GM12873 (cell line): ENCODE results near the gene CHMP4B.

Experiments
- TF ChIP-seq, protein P1 (sequence below): IDR thresholded peaks from 2 replicates; pipeline ENCODE4 v1.5.1; 2012; ENCODE audit warnings: low read depth, mild to moderate bottlenecking, moderate library complexity, low read length, control low read depth; ENCODE audit not compliant: insufficient read depth; ENCODE audit errors: missing control alignments

Gene CHMP4B

GRCh38 chr20:33851842-33852466 lies 40.8 kb downstream of the CHMP4B start:
- TF ChIP-seq, protein P1, sequence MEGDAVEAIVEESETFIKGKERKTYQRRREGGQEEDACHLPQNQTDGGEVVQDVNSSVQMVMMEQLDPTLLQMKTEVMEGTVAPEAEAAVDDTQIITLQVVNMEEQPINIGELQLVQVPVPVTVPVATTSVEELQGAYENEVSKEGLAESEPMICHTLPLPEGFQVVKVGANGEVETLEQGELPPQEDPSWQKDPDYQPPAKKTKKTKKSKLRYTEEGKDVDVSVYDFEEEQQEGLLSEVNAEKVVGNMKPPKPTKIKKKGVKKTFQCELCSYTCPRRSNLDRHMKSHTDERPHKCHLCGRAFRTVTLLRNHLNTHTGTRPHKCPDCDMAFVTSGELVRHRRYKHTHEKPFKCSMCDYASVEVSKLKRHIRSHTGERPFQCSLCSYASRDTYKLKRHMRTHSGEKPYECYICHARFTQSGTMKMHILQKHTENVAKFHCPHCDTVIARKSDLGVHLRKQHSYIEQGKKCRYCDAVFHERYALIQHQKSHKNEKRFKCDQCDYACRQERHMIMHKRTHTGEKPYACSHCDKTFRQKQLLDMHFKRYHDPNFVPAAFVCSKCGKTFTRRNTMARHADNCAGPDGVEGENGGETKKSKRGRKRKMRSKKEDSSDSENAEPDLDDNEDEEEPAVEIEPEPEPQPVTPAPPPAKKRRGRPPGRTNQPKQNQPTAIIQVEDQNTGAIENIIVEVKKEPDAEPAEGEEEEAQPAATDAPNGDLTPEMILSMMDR, result no peak

GRCh38 chr20:33852626-33853506 lies 41.7 kb downstream of the CHMP4B start:
- TF ChIP-seq, protein P1, result no peak

DNA sequence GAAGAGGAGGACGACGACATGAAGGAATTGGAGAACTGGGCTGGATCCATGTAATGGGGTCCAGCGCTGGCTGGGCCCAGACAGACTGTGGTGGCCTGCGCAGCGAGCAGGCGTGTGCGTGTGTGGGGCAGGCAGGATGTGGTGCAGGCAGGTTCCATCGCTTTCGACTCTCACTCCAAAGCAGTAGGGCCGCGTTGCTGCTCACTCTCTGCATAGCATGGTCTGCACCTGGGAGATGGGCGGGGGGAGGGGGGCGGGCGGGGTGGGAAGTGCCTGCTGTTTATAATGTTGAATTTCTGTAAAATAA lies 42.3 kb downstream of the CHMP4B start:
- TF ChIP-seq, protein P1, result no peak

- TF ChIP-seq, protein P1, result no peak
These were observed 46.8 kb downstream of the CHMP4B start for GRCh38 chr20:33857722-33858563.

GRCh38 chr20:33858666-33859065 lies 47.5 kb downstream of the CHMP4B start:
- TF ChIP-seq, protein P1, result no peak

- TF ChIP-seq, protein P1, result no peak
These were observed 48.1 kb downstream of the CHMP4B start for GRCh38 chr20:33859157-33859695.
